NCI-H1436 (cell line): Measurements from ENCODE around the gene MYO15B.
A peak's percentile ranks its signal among the peaks of the same experiment; 100 is the strongest.

Source experiments
- DNase-seq: peaks from one replicate; lab custom pipeline; 2025; lab: John Stamatoyannopoulos, UW

The MYO15B gene

DNA sequence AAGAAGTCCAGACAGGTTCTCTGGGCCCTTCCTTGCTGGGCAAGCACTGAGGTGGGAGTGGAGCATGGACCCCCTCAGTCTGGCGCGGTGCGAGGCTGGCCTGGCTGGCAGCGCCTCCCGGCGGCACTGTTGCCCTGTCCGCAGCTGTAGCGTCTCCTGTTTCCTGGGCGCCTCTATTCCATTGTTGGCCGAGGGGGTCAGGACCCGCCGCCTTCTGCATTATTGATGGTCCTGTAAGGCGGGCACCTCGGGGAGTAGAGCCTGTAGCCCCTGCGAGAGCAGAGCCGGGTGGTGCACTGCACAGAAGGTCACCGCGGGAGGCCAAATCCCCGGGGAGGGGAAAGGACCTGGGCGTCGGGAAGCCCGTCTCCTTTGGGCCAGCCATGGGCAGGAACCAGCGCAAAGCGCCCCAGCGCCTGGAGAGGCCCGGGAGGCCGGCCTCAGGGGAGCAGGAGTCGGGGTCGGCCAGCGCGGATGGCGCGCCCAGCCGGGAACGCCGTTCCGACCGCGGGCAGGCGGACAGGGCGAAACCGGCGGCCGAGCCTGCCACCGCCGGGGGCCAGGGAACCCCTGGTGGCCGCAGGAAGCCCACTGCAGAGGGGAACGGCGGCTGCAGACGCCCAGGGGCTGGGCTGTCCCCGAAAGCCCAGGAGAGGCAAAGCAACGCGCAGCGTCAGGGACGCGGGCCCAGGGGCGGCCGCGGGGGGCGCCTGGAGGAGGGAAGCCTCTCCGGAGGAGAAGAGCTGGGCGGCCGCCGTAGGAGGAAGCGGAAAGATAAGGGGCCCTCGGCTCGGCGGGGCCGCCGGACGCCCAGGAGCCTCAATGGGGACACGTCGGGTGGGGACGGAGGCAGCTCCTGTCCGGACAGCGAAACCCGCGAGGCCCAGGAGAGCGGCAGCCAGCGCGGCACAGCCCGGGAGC lies at the start of gene MYO15B:
Gene MYO15B (plus strand): TSS at position 126 of the 921 bp plus-strand sequence. CDS start 258 bp downstream, at position 384.
- DNase-seq = peak; percentile 61

DNA sequence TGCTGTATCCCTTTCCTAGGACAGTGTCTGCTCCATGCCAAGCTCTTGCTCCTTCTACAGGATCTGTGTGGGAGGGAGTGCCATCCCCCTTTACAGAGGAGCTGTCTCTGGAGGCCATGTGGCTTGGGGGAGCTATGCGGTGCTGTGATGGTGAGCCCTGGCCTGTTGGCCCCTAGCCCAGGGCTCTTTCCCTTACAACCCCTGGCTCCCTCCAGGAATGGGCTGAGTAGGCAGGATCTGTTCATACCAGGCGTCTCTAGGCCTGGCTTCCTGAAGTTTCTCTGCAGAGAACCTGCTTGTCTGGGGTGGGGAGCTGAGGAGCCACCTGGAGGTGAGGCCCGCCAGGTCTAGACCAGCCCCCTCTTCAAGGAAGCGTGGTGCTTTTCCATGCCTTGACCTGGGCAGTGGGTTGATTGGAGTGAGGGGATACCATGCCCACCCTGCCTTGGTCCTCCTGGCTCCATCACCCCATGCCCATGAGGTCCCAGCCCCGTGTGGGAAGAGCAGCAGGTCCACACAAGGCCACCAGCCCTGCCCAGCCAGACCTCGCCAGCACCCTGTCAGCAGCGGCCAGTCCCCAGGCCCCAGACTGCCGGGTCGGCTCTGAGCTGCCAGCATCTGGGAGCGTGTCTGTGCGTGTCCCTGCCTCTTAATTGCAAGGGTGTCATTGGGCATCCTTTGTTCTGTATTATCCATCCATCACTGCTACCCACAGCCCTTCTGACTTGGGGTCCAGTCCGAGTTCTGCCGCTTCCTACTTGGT lies 47.5 kb upstream of the MYO15B start:
- no peak for DNase-seq

DNA sequence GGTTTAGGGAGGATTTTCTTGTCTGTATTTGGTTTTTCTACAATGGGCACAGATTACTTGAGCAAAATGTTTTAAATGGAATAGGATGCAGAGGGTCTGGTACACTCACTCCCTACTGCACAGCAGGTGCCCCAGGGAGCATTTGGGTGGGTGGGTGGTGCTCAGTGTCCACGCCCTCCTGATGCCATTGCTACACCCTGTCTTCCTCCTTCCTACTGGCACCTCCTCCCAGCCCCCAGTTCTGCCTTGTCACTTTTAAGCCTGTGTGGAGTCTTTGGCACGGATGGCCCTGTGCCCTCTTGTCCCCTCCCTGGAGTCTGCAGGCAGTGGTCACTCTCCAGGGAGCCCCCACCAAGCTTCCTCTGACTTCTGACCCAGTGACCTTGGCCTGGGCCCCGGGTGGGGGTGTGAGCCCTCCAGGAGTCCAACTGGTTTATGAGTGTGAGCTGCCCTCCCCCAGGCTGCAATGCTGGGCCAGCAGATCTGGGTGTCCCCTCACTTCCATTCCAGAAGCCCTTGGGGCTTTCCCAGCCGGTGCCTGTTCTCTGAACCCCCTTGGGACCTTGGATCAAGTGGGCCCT lies 46.6 kb upstream of the MYO15B start:
- DNase-seq = no peak

DNA sequence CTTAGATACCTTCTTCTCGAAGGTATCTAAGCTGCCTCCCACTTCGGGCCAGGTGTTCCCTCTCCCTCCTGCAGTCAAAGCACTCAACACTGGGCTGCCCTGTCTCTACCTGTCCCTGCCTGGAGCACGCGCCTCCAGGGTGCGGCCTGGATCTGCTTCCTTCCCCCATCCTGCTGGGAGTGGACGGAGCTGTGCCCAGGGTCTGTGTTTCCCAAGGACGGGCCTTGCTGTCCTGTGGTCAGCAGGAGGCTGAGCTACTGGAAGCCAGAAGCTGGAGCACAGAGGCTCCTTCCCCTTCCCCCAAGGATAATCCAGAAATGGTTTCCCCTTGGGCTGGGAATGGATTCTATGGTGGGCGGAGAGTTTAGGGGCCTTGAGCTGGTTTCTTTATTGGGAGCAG lies 45.4 kb upstream of the MYO15B start:
- no peak for DNase-seq

DNA sequence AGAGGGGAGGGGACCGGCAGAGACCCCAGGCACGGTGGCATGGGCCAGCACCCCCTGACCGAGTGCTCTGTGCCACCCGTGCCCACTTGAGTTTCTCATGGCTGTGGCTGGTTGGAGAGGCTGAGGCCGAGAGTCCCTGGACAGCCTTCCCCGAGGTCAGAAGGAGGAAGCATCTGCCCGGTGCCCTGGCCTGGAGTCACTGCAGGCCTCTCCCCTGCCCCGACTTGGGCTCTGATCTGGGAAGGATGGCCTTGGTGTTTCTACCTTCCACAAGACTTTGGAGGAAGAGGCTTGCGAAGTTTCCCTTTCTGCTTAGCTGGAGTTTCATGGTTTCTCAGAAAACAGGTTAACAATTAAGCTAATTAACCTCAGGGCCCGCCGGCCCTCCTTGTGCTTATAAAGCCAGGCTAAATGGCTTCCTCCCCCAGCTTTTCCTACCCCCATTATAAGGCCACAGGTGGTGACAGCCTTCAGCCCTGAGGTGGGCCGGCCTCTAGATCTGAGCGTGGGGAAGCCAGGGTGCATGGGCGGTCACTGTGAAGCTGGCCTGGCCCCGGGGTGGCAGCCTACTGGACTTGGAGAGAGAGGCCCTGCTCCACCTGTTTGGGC lies 44.8 kb upstream of the MYO15B start:
- no peak for DNase-seq

DNA sequence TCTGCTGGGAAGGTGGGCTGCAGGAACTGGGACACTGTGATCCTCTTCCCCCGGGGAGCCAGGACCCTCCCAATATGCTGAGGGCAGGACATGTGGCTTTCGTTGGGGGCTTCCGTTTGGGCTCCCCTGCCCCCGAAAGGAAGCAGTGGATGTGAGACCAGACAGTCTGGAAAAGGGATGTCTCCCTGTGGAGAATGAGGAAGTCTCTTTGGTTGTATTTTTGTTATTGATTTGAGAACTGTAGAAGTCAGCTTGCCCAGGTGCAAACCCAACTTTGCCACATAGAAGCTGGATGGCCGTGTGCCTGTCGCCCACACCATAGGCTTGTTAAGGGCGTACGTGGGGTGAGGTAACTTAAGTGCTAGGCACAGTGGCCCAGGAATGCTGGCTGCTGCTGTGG lies 43.4 kb upstream of the MYO15B start:
- no peak for DNase-seq

DNA sequence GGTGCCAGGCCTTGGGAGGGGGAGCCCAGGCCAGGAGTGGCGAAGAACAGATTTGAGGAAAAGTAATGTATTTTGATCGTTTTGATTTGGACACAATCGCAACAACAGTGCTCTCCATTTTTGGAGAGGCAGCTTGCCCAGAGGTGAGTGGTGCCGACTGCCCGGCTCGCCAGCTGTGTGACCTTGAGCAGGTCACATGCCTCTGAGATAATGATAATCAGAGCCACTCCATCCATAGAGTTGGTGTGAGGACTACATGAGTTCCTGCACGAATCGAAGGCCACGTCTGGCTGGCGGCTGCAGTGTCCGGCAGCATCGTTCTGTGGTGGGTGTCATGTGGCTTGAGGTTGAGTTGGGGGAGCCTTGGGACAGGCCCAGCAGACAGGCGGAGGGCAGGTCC lies 41.4 kb upstream of the MYO15B start:
- no peak for DNase-seq

DNA sequence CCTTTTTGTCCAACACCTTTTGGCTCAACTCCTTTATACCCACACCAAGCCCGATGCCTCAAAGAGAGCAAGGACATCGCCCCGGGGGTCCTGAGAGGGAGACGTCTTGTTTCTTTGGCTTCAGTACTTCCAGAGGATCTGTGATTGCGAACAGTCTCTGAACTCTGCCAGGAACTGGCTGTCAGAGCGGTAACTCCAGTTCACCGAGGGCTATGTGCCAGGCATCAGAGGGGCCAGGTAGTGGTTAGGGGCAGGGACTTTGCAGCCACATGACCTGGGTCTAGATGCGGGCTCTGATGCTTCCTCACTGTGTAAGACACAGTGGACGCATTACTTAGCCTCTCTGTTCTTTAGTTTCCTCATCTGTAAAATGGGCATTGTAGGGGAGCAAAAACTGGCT lies 40.5 kb upstream of the MYO15B start:
- no peak for DNase-seq

DNA sequence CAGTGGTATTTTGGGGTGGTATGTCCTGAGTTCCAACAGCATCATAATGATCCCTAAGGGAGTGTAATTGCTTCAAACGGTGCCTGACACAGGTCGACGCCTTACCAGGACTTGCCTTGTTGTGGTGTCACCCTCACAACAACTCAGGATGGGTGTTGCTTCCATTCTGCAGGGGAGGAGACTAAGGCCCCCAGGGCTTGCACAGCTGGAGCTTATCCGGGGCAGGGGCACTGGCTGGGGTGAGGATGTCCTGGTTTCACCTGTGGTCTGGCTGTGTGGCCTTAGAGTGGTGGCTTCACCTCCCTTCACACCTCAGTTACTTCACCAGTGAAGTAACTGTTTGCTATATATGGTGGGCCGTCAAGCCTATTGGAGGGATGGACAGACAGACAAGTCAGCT lies 38.8 kb upstream of the MYO15B start:
- no peak for DNase-seq

DNA sequence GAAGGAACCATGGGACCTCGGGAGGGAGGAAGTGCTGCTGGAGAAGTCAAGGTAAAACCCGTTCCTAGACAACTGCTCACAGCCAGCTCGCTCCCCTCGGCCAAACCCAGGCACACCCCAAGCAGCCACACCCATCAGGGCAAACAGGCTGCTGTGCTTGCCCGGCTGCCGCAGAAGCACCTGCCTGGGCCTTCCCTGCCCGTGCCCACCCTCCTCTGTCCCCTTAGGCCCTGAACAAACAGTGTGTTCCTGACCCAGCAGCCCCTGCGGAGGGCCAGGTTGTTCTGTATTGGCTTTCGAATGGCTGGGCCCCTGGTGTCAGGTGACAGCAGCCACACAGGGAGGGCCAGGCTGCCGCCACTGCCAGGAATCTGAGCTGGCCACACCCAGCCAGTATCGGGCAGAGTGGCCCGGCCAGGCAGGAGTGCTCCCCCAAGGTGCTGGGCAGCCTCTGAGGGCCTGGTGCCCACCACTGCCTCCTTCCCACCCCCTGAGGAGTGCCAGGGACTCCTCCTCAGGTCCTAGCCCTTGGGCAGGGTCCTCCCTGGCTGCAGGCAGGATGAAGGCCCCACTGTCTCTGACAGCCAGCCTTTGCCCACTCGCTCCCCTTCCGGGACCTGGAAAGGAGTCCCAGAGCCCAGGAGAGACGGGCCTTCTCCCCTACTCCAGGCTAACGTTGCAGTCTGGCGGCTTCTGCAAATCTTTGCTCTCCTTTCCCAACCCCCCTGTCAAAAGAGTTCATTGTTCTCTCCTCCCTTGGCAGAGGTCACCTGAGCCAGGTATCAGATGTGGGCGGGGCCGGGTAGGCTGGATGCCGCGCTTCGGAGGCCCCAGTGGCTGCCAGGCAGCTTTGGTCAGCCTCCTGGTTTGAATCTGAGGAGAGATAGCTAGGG lies 38.1 kb upstream of the MYO15B start:
- DNase-seq = peak; percentile 70

DNA sequence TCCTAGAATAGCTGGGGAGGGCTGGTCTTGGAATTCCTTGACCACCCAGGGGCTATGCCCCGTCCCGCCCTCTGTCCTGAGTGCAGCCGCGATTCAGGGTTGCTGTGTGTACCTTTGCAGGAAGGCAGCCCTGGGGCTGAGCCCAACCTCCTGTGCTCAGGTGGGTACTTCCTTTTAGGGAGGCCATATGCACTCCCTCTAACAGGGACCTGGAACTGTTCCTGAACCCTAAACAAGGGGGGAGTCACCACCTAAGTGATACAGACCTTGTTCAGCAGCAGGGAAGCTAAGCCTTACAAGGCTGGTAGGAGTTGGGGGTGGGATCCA lies 37.5 kb upstream of the MYO15B start:
- DNase-seq = no peak

DNA sequence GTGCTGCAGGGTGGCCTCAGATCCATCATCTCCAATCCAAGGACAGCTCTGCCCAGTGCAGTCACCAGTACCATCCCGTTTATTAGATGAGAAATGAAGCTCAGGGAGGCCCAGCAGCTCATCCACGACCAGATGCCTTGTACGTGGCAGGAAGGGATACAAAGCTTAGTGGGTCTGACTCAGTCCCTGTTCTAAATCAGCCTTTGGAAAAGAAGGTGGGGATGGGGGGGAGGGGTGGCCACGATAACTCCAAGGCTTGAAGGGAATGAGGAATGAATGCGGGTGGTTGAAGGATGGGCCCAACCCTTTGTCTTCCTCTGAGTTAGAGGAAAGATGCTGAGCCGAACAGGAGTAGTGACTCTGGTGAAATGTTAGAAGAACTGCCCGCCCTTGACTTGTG lies 36.3 kb upstream of the MYO15B start:
- DNase-seq = no peak

DNA sequence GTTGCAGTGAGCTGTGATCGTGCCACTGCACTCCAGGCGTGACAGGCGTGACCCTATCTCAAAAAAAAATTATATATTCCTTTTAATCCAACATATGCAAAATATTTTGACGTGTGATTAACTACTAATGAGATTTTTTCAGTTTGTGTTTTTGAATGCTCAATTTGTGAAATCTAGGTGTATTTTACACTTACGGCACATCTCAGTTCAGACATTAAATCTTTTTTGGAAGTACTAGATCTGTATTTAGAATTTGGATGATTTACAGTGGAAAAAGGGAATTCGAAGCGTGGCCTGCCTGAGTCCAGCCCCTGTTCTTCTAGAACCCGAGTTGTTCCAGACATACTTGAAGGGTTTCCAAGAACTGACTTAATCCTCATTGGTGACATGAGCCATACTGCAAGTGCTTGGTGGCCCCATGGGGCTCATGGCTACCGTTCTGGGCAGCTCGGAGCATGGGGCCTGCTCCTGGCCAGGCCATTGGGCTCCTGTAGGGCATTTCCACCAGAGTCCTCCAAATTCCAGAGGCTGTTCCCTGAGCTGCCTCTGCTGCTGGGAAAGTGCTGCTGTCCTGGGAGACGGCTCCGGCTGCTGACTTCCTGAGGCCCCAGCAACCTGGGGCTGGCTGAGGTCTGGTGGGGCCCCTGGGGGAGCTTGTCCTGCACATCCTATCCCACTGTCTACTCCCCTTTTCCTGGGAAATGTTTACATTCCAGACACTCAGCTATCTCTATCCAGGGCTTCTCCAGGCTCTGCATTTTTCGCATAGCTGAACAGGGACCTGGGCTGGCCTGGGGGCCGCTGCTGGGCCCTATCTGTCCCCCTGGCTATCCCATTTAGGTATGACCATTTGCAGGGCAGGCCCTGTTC lies 34.9 kb upstream of the MYO15B start:
- DNase-seq = no peak

DNA sequence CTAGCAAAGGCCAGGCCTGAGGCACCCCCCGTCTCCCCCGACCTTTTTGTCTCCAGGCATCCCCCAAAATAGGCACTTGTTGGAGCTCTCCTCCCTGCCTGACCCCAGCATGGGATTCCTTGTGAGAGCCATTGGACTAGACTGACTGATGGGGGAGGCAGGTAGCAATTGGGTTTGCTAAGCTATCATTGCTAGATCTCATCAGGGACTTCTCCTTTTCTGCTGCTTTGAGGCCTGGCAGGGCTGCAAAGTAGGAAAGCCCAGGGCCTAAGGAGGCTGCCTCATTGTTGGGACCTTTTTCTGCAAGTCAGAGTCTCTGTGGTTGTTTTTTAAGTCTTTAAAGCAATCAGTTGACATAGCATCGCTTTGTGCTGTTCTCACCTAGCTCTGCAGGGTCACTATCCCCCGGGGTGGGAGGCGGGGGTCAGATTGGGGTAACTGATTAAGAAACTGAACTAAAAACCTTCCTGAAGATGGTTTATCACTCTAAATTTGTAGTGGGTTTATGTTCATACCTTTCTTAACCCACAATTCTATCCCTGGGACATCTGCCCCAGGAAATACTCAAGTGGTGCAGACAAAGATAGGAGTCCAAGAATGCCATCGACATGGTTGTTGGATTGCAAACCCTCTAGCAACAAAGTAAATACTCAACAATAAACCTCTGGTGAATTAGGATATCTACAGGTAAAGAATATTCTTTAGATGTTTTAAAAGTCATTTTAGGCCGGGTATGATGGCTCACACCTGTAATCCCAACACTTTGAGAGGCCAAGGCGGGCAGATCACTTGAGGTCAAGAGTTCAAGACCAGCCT lies 34.1 kb upstream of the MYO15B start:
- no peak for DNase-seq

DNA sequence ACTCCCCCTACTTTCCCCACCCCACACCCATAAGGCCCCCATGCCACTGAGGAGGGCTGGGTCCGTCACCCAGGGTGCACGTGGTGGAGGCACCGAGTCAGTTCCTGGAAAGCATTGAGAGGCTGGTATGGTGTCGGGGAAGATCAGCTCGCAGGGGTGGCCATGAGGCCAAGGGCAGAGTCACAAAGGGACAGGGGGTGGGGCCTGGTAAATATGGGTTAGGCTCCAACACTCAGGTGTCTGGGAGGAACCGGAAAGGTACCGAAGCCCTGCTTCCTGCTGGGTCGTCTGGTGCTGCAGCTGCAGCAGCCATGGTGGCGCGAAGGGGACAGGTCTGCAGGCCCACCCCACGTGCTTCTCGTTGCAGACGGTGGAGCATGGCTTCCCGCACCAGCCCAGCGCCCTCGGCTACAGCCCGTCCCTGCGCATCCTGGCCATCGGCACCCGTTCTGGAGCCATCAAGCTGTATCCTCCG lies 31.9 kb upstream of the MYO15B start:
- DNase-seq = no peak

DNA sequence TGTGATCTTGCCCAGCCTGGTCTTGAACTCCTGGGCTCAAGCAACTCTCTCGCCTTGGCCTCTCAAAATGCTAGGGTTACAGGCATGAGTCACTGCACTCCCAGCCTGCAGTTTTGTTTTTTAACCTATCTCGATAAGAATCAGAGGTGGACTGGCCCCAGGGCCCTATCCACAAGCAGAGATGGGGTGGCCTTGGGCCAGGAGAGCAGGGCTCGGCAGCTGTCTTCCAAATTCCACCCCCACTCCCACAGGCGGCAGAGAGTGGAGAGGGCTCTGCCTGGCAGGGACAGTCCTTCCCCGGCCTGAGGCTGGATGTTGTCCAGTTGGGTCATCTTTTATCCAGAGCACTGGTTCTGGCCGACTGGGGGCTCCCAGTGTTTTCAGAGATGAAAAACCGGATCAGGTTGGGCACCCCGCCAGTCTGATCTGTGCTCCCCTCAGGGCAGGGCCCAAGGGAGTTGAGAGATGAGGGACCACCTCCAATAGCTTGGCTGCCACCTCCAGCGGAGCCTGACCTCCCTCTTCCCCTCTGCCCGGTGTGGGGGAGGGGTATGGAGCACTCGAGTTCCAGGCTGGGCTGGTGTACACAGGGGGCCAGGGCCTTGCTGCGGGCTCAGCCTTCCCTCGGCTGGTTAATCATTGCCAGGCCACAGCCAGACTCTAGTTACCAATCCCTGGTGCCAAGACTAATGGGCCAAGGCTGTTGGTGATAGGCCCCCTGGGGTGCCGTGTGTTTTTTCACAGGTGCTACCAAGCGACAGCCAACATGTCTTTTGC lies 30.3 kb upstream of the MYO15B start:
- DNase-seq = no peak

DNA sequence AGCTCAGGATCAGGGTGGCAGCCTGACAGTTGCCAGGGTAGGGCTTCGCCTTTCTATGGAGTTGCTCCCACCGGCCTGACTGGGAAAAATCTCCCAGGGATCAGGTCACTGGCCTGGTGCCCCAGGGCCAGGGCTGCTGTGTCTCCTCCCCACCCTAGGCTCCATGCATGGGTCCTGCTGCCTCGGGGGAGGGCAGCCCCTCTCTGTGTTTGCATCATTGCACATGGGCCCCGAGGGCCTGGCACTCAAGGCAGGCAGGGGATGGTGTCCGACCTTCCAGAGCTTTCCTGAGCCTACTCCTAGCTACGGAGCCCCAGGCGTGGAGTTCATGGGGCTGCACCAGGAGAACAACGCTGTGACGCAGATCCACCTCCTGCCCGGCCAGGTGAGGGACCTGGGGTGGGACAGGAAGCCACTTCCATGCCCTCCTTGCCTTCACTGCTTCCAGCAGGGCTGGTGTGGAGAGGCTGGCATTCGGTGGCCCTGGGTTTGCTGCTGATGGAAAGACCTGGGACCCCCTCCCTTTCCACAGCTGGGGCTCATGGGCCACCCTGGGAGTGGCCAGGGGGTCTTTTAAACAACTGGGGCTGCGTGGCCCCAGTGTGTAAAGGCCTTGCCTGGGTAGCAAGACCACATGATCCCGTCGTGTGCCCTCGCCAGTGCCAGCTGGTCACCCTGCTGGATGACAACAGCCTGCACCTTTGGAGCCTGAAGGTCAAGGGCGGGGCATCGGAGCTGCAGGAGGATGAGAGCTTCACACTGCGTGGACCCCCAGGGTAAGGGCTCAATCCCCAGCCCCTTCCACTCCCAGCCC lies 29.5 kb upstream of the MYO15B start:
- DNase-seq = no peak
